Measurements from ENCODE around the gene XPR1. TPM values are rescaled to one million over a fixed set of nuclear protein-coding genes. Genes with fewer than 3 reads are reported as not detected.

The XPR1 gene
- total RNA-seq, 1 experiment from 2014 or later, result 36.1 TPM

GRCh38 chr1:180935326-180936109 is 303.7 kb downstream of the XPR1 start:
- no peak for DNase-seq (ENCODE audit: low read depth, low spot score)
- Histone ChIP-seq H3K4me3 (ENCODE audit: low read depth in 2 of 2, low read length in 2 of 2) (no peak overlapping the region), H3K27me3 (ENCODE audit: control insufficient read depth, insufficient read depth, low read length) (no peaks in the 10 kb centered on the region), H3K9me3 (ENCODE audit: control insufficient read depth, insufficient read depth, low read depth, low read length) (no peaks in the 10 kb centered on the region), H3K4me1 (ENCODE audit: control insufficient read depth, insufficient read depth, low read length) (no peaks in the 10 kb centered on the region), H3K36me3 (ENCODE audit: control insufficient read depth, insufficient read depth, low read length) (no peaks in the 10 kb centered on the region), H3K27ac (ENCODE audit: low read length) (no peak overlapping the region)
- in situ Hi-C loops (cut with HindIII; ENCODE audit: low pct_unique_long_range_greater_than_20kb, low sequenced_read_pairs), result no loop called here
- intact Hi-C loops (cut with micrococcal nuclease; ENCODE audit: unreplicated experiment), result no loop called here
- no peak for ATAC-seq
- TF ChIP-seq, protein P1, sequence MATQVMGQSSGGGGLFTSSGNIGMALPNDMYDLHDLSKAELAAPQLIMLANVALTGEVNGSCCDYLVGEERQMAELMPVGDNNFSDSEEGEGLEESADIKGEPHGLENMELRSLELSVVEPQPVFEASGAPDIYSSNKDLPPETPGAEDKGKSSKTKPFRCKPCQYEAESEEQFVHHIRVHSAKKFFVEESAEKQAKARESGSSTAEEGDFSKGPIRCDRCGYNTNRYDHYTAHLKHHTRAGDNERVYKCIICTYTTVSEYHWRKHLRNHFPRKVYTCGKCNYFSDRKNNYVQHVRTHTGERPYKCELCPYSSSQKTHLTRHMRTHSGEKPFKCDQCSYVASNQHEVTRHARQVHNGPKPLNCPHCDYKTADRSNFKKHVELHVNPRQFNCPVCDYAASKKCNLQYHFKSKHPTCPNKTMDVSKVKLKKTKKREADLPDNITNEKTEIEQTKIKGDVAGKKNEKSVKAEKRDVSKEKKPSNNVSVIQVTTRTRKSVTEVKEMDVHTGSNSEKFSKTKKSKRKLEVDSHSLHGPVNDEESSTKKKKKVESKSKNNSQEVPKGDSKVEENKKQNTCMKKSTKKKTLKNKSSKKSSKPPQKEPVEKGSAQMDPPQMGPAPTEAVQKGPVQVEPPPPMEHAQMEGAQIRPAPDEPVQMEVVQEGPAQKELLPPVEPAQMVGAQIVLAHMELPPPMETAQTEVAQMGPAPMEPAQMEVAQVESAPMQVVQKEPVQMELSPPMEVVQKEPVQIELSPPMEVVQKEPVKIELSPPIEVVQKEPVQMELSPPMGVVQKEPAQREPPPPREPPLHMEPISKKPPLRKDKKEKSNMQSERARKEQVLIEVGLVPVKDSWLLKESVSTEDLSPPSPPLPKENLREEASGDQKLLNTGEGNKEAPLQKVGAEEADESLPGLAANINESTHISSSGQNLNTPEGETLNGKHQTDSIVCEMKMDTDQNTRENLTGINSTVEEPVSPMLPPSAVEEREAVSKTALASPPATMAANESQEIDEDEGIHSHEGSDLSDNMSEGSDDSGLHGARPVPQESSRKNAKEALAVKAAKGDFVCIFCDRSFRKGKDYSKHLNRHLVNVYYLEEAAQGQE (IDR thresholded peaks at IDR 0.05; ENCODE audit: insufficient read depth in 1 of 2, low read depth in 2 of 2, low read length in 1 of 2), result no peak
- TF ChIP-seq TCF7L2 (IDR thresholded peaks at IDR 0.05; ENCODE audit: low read depth, low read length), result no peak
- no peak for TF ChIP-seq SIN3A (IDR thresholded peaks at IDR 0.05; ENCODE audit: borderline replicate concordance, insufficient read depth, low read depth, low read length)
- TF ChIP-seq CTCF (IDR thresholded peaks at IDR 0.05), result no peak
- TF ChIP-seq POLR2AphosphoS5 (IDR thresholded peaks at IDR 0.05; ENCODE audit: low read depth, low read length), result no peak
- ChIA-PET CTCF (no interaction called here), POLR2A (no interaction called here)
- BruUV-seq (replicated peaks), result no TSS peak

- POLR2A ChIA-PET, result no interaction called here
- ATAC-seq (no peak), DNase-seq (ENCODE audit: low read depth, low spot score) (no peak)
- no peak overlapping the region for H3K4me3 ChIP-seq (ENCODE audit: low read depth in 2 of 2, low read length in 2 of 2)
- H3K4me1 ChIP-seq (ENCODE audit: control insufficient read depth, insufficient read depth, low read length), result no peaks in the 10 kb centered on the region
- BruUV-seq (replicated peaks), result no TSS peak
- intact Hi-C loops (cut with micrococcal nuclease; ENCODE audit: unreplicated experiment), result no loop called here
- H3K9me3 ChIP-seq (ENCODE audit: control insufficient read depth, insufficient read depth, low read depth, low read length), result no peaks in the 10 kb centered on the region
- TF ChIP-seq CTCF (IDR thresholded peaks at IDR 0.05), result no peak
- no peaks in the 10 kb centered on the region for H3K36me3 ChIP-seq (ENCODE audit: control insufficient read depth, insufficient read depth, low read length)
- no peak overlapping the region for H3K27ac ChIP-seq (ENCODE audit: low read length)
- in situ Hi-C loops (cut with HindIII; ENCODE audit: low pct_unique_long_range_greater_than_20kb, low sequenced_read_pairs), result no loop called here
- no peaks in the 10 kb centered on the region for H3K27me3 ChIP-seq (ENCODE audit: control insufficient read depth, insufficient read depth, low read length)
- CTCF ChIA-PET, result no interaction called here
These were observed 304.5 kb downstream of the XPR1 start for GRCh38 chr1:180936110-180937011.
